HG03103 (cell line): ENCODE data around the gene PPP1R3E.

Experiments
- ATAC-seq: cut with Tn5 transposase; IDR thresholded peaks from one replicate; pipeline ENCODE4 v1.9.1; 2021; ENCODE audit warnings: low read depth; ENCODE audit not compliant: unreplicated experiment

The PPP1R3E gene

DNA sequence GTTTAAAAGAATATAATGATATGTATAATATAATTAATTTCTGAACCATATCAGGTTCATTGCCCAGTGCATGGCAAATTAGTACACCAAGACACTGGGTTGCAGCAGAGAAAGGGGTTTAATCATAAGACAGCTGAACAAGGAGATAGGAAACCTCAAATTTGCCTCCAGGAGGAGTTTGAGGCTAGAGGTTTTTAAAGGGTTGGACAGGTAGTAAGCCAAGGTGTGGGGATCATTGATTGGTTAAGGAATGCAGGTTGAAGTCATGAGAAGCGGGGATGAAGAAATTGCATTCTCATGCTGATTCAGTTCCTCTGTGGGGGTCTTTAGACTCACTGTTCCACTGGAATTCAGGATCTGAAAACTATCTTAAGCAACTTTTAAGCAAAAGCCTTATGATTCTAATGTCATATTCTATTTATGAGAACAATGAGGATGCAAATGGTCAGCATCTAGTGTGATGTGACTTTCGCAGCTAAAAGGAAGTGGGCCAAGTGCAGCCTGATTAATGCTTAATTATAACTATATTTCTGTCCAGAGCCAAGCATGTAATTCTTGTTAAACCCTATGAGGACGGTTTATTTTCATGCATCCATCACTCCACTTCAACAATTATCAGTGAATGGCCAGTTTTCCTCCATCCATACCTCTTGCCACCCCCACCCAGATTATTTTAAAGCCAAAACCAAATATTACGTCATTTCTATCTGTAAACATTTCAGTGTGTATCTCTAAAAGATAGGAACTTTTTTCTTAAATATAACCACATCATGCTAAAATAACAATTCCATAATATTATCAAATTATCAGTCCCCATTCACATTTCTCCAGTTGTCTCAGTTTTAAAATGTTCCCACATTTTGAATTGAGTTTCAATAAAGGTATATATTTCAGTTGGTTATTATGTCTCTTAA is 50.0 kb downstream of the PPP1R3E start:
- no peak for ATAC-seq

DNA sequence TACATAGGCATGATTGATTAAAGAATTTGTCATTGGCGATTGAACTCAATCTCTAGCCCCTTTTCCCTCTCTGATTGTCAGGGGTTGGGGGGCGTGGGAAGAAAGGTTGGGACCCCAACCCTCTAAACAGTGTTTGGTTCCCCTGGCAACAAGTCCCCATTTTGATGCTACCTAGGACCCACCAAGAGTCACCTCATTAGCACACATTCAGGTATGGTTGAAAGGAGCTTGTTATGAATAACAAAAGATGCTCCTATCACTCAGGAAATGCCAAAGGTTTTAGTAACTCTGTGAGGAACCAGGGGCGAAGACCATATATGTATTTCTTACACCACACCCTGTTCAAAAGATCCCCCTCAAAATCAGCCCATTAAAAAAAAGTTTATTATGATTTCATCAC is 50.7 kb downstream of the PPP1R3E start:
- no peak for ATAC-seq

- ATAC-seq = no peak
Measured at GRCh38 chr14:23249824-23250223, 52.8 kb downstream of the PPP1R3E start.

DNA sequence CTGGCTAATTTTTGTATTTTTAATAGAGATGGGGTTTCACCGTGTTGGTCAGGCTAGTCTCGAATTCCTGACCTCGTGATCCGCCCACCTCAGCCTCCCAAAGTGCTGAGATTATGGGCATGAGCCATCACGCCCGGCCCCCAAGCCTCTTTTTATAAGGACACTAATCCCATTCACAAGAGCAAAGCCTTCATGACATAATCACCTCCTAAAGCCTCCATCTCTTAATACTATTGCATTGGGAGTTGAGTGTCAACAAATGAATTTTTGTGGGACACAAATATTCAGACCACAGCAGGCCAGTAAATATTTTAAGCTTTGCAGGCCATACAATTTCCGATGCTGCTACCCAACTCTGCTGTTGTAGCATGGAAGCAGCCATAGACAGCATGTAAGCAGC is 54.1 kb downstream of the PPP1R3E start:
- no peak for ATAC-seq
